GM23338 (cell line): Measurements from ENCODE around the gene MEAK7. TPM values are rescaled to one million over a fixed set of nuclear protein-coding genes. Genes with fewer than 3 reads are reported as not detected.

Source experiments
- ATAC-seq: fragments of 200-7000 bp; cut with Tn5 transposase; 3 replicates; pipeline ENCODE4 v1.9.1; 2020
- DNase-seq: peaks from one replicate; pipeline ENCODE4 v3.0.0-alpha.2; 2015; ENCODE audit warnings: low spot score
- H2AFZ ChIP-seq: fragments of 200-600 bp; sonication (generic); 2 replicates; pipeline ENCODE4 v1.8.0; 2016; ENCODE audit warnings: antibody characterized with exemption, mild to moderate bottlenecking, moderate library complexity
- H3F3A ChIP-seq: fragments of 200-600 bp; sonication (generic); replicated peaks from 2 replicates; pipeline ENCODE4 v1.8.0; 2017; ENCODE audit warnings: antibody characterized with exemption, mixed run types, low read depth
- H3K27ac ChIP-seq: fragments of 200-600 bp; sonication (generic); 2 replicates; pipeline ENCODE4 v1.6.1; 2016; ENCODE audit warnings: low read depth
- H3K27me3 ChIP-seq: fragments of 200-600 bp; sonication (generic); 2 replicates; pipeline ENCODE4 v1.8.0; 2016; ENCODE audit warnings: mild to moderate bottlenecking, mixed run types, moderate library complexity; ENCODE audit not compliant: insufficient read depth
- H3K36me3 ChIP-seq: fragments of 200-600 bp; sonication (generic); 2 replicates; pipeline ENCODE4 v1.8.0; 2016; ENCODE audit warnings: mild to moderate bottlenecking; ENCODE audit not compliant: insufficient read depth
- H3K4me1 ChIP-seq: fragments of 200-600 bp; sonication (generic); 2 replicates; pipeline ENCODE4 v1.8.0; 2016; ENCODE audit warnings: mild to moderate bottlenecking, moderate library complexity; ENCODE audit not compliant: insufficient read depth
- H3K4me2 ChIP-seq: fragments of 200-600 bp; sonication (generic); 2 replicates; pipeline ENCODE4 v1.7.1; 2017; ENCODE audit warnings: mixed run types
- H3K4me3 ChIP-seq: fragments of 200-600 bp; sonication (generic); 2 replicates; pipeline ENCODE4 v1.6.1; 2016; ENCODE audit warnings: mixed run types
- H3K79me2 ChIP-seq: fragments of 200-600 bp; sonication (generic); replicated peaks from 2 replicates; pipeline ENCODE4 v1.8.0; 2017; ENCODE audit warnings: mild to moderate bottlenecking; ENCODE audit not compliant: insufficient read depth
- H3K9me2 ChIP-seq: fragments of 200-600 bp; sonication (generic); 2 replicates; pipeline ENCODE4 v1.8.0; 2017; ENCODE audit not compliant: insufficient read depth
- H4K20me1 ChIP-seq: fragments of 200-600 bp; sonication (generic); replicated peaks from 2 replicates; pipeline ENCODE4 v1.8.0; 2017; ENCODE audit warnings: mild to moderate bottlenecking; ENCODE audit not compliant: insufficient read depth
- H3K27ac Mint-ChIP-seq: 2 replicates; pipeline ENCODE4 v1.8.0; 2020; ENCODE audit warnings: inconsistent platforms, mild to moderate bottlenecking, moderate library complexity, mixed read lengths
- H3K27me3 Mint-ChIP-seq: 3 replicates; pipeline ENCODE4 v1.8.0; 2022; ENCODE audit warnings: low read depth, mild to moderate bottlenecking, moderate library complexity, mixed read lengths, inconsistent platforms; ENCODE audit not compliant: insufficient read depth, poor library complexity
- H3K36me3 Mint-ChIP-seq: 3 replicates; pipeline ENCODE4 v1.8.0; 2021; ENCODE audit warnings: low read depth, mild to moderate bottlenecking, inconsistent platforms, moderate library complexity, mixed read lengths
- H3K4me1 Mint-ChIP-seq: 3 replicates; pipeline ENCODE4 v1.8.0; 2020; ENCODE audit warnings: mild to moderate bottlenecking, inconsistent platforms, mixed read lengths
- H3K4me3 Mint-ChIP-seq: 3 replicates; pipeline ENCODE4 v1.8.0; 2021; ENCODE audit warnings: moderate library complexity, mild to moderate bottlenecking, inconsistent platforms, mixed read lengths
- H3K9me3 Mint-ChIP-seq: 3 replicates; pipeline ENCODE4 v1.8.0; 2020; ENCODE audit warnings: moderate library complexity, mild to moderate bottlenecking, inconsistent platforms, mixed read lengths
- CREB1 ChIP-seq: fragments of 250-450 bp; sonication (Bioruptor Pico); IDR thresholded peaks from 2 replicates; pipeline ENCODE4 v1.5.0; 2020; ENCODE audit warnings: low read depth, mild to moderate bottlenecking, moderate library complexity
- EZH2phosphoT487 ChIP-seq: fragments of 200-600 bp; sonication (generic); IDR thresholded peaks from one replicate; pipeline ENCODE4 v1.8.1; 2018; ENCODE audit warnings: antibody characterized with exemption; ENCODE audit not compliant: unreplicated experiment
- JUNB ChIP-seq: IDR thresholded peaks from one replicate; pipeline ENCODE4 v1.6.1; 2016; ENCODE audit warnings: antibody characterized with exemption; ENCODE audit not compliant: unreplicated experiment
- NANOG ChIP-seq: IDR thresholded peaks from 2 replicates; pipeline ENCODE4 v1.6.1; 2016; ENCODE audit warnings: antibody characterized with exemption, borderline replicate concordance
- POLR2AphosphoS5 ChIP-seq: IDR thresholded peaks from 2 replicates; pipeline ENCODE4 v1.6.1; 2016; ENCODE audit warnings: antibody characterized with exemption, low read depth
- ZNF331 ChIP-seq: fragments of 250-450 bp; sonication (Bioruptor Pico); IDR thresholded peaks from 2 replicates; pipeline ENCODE4 v1.5.0; 2020; ENCODE audit warnings: low read depth, mild to moderate bottlenecking, moderate library complexity
- polyA plus RNA-seq: library from polyadenylated mRNA; unstranded; fragments of >200 nt; fragmentation: Nextera tagmentation; extraction: Ambion mirVana; gene quantifications from 2 replicates; pipeline ENCODE4 v1.2.1, GENCODE V29; 2016
- total RNA-seq: library from RNA; depleted of rRNA; stranded (reverse); fragments of >200 nt; shearing (Covaris generic); gene quantifications from 2 replicates; pipeline ENCODE4 v1.2.3, GENCODE V29; 2014
- TF ChIP-seq, protein P1 (sequence below): IDR thresholded peaks from one replicate; pipeline ENCODE4 v1.6.1; 2018; ENCODE audit warnings: antibody characterized with exemption; ENCODE audit not compliant: unreplicated experiment
- TF ChIP-seq, protein P2 (sequence below), 2 experiments: fragments of 200-600 bp in 1 of 2; sonication (generic) in 1 of 2; conservative IDR thresholded peaks; 2 replicates each; pipeline versions ENCODE4 v1.5.1 to v1.6.1; 2016 to 2017; ENCODE audit warnings: antibody characterized with exemption in 2 of 2, low read depth in 2 of 2, mild to moderate bottlenecking in 2 of 2, moderate library complexity in 1 of 2
- TF ChIP-seq, protein P3 (sequence below): fragments of 250-450 bp; sonication (Bioruptor Pico); IDR thresholded peaks from 2 replicates; pipeline ENCODE4 v1.5.0; 2020; ENCODE audit warnings: mild to moderate bottlenecking, moderate library complexity
- TF ChIP-seq, protein P4 (sequence below): IDR thresholded peaks from 2 replicates; pipeline ENCODE4 v1.6.1; 2016; ENCODE audit warnings: antibody characterized with exemption

MEAK7 gene
- total and polyA plus RNA-seq, 2 experiments from 2014 or later = 7.5 to 17.2 TPM

DNA sequence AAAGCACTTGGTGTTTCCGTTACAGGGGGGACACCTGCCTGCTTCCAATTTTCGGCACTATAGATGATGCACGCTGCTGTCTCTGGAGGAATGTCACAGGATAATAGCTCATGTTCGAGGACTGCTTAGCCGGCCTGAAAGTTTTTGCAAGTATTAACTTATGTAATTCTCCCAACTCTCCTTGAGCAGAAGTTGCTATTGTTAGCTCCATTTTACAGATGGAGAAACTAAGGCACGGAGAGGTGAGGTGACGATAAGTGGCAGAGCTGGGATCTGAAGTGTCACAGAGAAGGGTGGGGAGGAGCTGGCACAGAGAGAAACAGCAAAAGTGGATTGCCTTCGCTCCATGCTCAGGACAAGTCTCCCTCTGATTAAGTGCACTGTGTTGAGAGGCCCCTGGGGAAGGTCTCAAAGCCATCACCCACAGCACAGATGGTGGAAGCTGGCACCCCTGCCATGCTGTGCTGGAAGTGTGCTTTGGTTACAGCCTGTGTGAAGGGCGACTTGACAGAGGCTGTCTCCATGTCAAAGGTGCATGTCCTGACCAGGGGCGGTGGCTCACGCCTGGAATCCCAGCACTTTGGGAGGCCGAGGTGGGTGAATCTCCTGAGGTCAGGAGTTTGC is 40.8 kb upstream of the MEAK7 start:
- peaks cover 15% of the 10 kb centered on the region for H3K27me3 Mint-ChIP-seq
- no peak overlapping the region for H3K27ac Mint-ChIP-seq
- no peaks in the 10 kb centered on the region; the same call in 1 of the 2 replicates for H4K20me1 ChIP-seq
- H3K4me1 ChIP-seq = peaks cover 9% of the 10 kb centered on the region; the same call in 1 of the 2 replicates
- H3K79me2 ChIP-seq = no peaks in the 10 kb centered on the region
- H3K4me3 Mint-ChIP-seq = no peak overlapping the region
- H2AFZ ChIP-seq = no peak overlapping the region
- ATAC-seq = no peak
- no peaks in the 10 kb centered on the region for H3K36me3 ChIP-seq
- no peaks in the 10 kb centered on the region for H3K36me3 Mint-ChIP-seq
- no peak for DNase-seq
- no peaks in the 10 kb centered on the region for H3K27me3 ChIP-seq
- H3K9me2 ChIP-seq = no peaks in the 10 kb centered on the region
- no peak overlapping the region for H3K4me2 ChIP-seq
- no peak overlapping the region for H3K27ac ChIP-seq
- TF ChIP-seq EZH2phosphoT487 (no peak), ZNF331 (CRISPR knock-in tag) (no peak), CREB1 (CRISPR knock-in tag) (no peak), NANOG (no peak), JUNB (no peak), POLR2AphosphoS5 (no peak)
- TF ChIP-seq, protein P1, sequence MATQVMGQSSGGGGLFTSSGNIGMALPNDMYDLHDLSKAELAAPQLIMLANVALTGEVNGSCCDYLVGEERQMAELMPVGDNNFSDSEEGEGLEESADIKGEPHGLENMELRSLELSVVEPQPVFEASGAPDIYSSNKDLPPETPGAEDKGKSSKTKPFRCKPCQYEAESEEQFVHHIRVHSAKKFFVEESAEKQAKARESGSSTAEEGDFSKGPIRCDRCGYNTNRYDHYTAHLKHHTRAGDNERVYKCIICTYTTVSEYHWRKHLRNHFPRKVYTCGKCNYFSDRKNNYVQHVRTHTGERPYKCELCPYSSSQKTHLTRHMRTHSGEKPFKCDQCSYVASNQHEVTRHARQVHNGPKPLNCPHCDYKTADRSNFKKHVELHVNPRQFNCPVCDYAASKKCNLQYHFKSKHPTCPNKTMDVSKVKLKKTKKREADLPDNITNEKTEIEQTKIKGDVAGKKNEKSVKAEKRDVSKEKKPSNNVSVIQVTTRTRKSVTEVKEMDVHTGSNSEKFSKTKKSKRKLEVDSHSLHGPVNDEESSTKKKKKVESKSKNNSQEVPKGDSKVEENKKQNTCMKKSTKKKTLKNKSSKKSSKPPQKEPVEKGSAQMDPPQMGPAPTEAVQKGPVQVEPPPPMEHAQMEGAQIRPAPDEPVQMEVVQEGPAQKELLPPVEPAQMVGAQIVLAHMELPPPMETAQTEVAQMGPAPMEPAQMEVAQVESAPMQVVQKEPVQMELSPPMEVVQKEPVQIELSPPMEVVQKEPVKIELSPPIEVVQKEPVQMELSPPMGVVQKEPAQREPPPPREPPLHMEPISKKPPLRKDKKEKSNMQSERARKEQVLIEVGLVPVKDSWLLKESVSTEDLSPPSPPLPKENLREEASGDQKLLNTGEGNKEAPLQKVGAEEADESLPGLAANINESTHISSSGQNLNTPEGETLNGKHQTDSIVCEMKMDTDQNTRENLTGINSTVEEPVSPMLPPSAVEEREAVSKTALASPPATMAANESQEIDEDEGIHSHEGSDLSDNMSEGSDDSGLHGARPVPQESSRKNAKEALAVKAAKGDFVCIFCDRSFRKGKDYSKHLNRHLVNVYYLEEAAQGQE = no peak
- TF ChIP-seq, protein P2, sequence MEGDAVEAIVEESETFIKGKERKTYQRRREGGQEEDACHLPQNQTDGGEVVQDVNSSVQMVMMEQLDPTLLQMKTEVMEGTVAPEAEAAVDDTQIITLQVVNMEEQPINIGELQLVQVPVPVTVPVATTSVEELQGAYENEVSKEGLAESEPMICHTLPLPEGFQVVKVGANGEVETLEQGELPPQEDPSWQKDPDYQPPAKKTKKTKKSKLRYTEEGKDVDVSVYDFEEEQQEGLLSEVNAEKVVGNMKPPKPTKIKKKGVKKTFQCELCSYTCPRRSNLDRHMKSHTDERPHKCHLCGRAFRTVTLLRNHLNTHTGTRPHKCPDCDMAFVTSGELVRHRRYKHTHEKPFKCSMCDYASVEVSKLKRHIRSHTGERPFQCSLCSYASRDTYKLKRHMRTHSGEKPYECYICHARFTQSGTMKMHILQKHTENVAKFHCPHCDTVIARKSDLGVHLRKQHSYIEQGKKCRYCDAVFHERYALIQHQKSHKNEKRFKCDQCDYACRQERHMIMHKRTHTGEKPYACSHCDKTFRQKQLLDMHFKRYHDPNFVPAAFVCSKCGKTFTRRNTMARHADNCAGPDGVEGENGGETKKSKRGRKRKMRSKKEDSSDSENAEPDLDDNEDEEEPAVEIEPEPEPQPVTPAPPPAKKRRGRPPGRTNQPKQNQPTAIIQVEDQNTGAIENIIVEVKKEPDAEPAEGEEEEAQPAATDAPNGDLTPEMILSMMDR (conservative IDR thresholded peaks at IDR 0.05; ENCODE audit: low read depth in 2 of 2) = no peak
- TF ChIP-seq, protein P3, sequence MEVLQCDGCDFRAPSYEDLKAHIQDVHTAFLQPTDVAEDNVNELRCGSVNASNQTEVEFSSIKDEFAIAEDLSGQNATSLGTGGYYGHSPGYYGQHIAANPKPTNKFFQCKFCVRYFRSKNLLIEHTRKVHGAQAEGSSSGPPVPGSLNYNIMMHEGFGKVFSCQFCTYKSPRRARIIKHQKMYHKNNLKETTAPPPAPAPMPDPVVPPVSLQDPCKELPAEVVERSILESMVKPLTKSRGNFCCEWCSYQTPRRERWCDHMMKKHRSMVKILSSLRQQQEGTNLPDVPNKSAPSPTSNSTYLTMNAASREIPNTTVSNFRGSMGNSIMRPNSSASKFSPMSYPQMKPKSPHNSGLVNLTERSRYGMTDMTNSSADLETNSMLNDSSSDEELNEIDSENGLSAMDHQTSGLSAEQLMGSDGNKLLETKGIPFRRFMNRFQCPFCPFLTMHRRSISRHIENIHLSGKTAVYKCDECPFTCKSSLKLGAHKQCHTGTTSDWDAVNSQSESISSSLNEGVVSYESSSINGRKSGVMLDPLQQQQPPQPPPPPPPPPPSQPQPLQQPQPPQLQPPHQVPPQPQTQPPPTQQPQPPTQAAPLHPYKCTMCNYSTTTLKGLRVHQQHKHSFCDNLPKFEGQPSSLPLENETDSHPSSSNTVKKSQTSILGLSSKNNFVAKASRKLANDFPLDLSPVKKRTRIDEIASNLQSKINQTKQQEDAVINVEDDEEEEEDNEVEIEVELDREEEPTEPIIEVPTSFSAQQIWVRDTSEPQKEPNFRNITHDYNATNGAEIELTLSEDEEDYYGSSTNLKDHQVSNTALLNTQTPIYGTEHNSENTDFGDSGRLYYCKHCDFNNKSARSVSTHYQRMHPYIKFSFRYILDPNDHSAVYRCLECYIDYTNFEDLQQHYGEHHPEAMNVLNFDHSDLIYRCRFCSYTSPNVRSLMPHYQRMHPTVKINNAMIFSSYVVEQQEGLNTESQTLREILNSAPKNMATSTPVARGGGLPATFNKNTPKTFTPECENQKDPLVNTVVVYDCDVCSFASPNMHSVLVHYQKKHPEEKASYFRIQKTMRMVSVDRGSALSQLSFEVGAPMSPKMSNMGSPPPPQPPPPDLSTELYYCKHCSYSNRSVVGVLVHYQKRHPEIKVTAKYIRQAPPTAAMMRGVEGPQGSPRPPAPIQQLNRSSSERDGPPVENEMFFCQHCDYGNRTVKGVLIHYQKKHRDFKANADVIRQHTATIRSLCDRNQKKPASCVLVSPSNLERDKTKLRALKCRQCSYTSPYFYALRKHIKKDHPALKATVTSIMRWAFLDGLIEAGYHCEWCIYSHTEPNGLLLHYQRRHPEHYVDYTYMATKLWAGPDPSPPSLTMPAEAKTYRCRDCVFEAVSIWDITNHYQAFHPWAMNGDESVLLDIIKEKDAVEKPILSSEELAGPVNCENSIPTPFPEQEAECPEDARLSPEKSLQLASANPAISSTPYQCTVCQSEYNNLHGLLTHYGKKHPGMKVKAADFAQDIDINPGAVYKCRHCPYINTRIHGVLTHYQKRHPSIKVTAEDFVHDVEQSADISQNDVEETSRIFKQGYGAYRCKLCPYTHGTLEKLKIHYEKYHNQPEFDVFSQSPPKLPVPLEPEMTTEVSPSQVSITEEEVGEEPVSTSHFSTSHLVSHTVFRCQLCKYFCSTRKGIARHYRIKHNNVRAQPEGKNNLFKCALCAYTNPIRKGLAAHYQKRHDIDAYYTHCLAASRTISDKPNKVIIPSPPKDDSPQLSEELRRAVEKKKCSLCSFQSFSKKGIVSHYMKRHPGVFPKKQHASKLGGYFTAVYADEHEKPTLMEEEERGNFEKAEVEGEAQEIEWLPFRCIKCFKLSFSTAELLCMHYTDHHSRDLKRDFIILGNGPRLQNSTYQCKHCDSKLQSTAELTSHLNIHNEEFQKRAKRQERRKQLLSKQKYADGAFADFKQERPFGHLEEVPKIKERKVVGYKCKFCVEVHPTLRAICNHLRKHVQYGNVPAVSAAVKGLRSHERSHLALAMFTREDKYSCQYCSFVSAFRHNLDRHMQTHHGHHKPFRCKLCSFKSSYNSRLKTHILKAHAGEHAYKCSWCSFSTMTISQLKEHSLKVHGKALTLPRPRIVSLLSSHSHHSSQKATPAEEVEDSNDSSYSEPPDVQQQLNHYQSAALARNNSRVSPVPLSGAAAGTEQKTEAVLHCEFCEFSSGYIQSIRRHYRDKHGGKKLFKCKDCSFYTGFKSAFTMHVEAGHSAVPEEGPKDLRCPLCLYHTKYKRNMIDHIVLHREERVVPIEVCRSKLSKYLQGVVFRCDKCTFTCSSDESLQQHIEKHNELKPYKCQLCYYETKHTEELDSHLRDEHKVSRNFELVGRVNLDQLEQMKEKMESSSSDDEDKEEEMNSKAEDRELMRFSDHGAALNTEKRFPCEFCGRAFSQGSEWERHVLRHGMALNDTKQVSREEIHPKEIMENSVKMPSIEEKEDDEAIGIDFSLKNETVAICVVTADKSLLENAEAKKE (CRISPR knock-in tag) = no peak
- TF ChIP-seq, protein P4, sequence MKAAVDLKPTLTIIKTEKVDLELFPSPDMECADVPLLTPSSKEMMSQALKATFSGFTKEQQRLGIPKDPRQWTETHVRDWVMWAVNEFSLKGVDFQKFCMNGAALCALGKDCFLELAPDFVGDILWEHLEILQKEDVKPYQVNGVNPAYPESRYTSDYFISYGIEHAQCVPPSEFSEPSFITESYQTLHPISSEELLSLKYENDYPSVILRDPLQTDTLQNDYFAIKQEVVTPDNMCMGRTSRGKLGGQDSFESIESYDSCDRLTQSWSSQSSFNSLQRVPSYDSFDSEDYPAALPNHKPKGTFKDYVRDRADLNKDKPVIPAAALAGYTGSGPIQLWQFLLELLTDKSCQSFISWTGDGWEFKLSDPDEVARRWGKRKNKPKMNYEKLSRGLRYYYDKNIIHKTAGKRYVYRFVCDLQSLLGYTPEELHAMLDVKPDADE = no peak
- no peaks in the 10 kb centered on the region for H3K9me3 Mint-ChIP-seq
- H3K4me3 ChIP-seq = no peak overlapping the region
- H3F3A ChIP-seq = 0 out of 2 replicates have a peak, but pooled peaks cover 2% of the 10 kb centered on the region
- peaks cover 30% of the 10 kb centered on the region for H3K4me1 Mint-ChIP-seq
